Measurements from ENCODE around the gene PRDM12.
A peak's percentile ranks its signal among the peaks of the same experiment; 100 is the strongest.

PRDM12 gene

GRCh38 chr9:130693101-130693425 is 28.7 kb downstream of the PRDM12 start:
- DNase-seq: no peak

- peak; percentile 99 for DNase-seq
These were observed 29.2 kb downstream of the PRDM12 start, which contains the start of gene EXOSC2 for GRCh38 chr9:130693426-130694191. Gene EXOSC2 (plus strand): TSS chr9:130693780. CDS start chr9:130693792, 12 bp downstream.

- no peak for DNase-seq
These were observed 29.8 kb downstream of the PRDM12 start for GRCh38 chr9:130694205-130694604.

- no peak for DNase-seq
These were observed 31.8 kb downstream of the PRDM12 start for GRCh38 chr9:130696139-130696650.

GRCh38 chr9:130696996-130697395 is 32.6 kb downstream of the PRDM12 start:
- DNase-seq: no peak

- peak; percentile 62 for DNase-seq
These were observed 34.1 kb downstream of the PRDM12 start for GRCh38 chr9:130698514-130698913.

GRCh38 chr9:130699047-130699446 is 34.7 kb downstream of the PRDM12 start:
- no peak for DNase-seq

GRCh38 chr9:130701059-130702022 is 36.9 kb downstream of the PRDM12 start:
- peak; percentile 91 for DNase-seq

GRCh38 chr9:130703501-130703900 is 39.1 kb downstream of the PRDM12 start:
- no peak for DNase-seq

- DNase-seq: peak; percentile 63
These were observed 43.0 kb downstream of the PRDM12 start for GRCh38 chr9:130707225-130707976.

GRCh38 chr9:130710822-130711352 is 46.5 kb downstream of the PRDM12 start:
- no peak for DNase-seq

GRCh38 chr9:130711469-130711868 is 47.1 kb downstream of the PRDM12 start:
- no peak for DNase-seq

- peak; percentile 100 for DNase-seq
These were observed 48.3 kb downstream of the PRDM12 start for GRCh38 chr9:130712564-130713285.

- DNase-seq: peak; percentile 62
These were observed 49.0 kb downstream of the PRDM12 start for GRCh38 chr9:130713286-130713960.

- DNase-seq: no peak
These were observed 50.3 kb downstream of the PRDM12 start for GRCh38 chr9:130714586-130715110.

GRCh38 chr9:130715270-130715669 is 50.9 kb downstream of the PRDM12 start:
- no peak for DNase-seq

GRCh38 chr9:130718562-130718961 is 54.2 kb downstream of the PRDM12 start:
- DNase-seq: no peak

GRCh38 chr9:130720762-130721161 is 56.4 kb downstream of the PRDM12 start:
- no peak for DNase-seq

- no peak for DNase-seq
These were observed 64.3 kb downstream of the PRDM12 start for GRCh38 chr9:130728721-130729120.

GRCh38 chr9:130729145-130729544 is 64.8 kb downstream of the PRDM12 start:
- no peak for DNase-seq

- no peak for DNase-seq
These were observed 67.0 kb downstream of the PRDM12 start for GRCh38 chr9:130731355-130731754.

All from islet precursor cell (in vitro differentiated cells).